Mucosa of stomach (tissue), 1 donor: ENCODE measurements around the gene CLSTN3.

ENCODE experiments used
- H3K27me3 ChIP-seq: one replicate; pipeline ENCODE4 v1.7.0; 2013; ENCODE audit warnings: mild to moderate bottlenecking, low read length; ENCODE audit not compliant: control insufficient read depth, insufficient read depth
- H3K36me3 ChIP-seq: one replicate; pipeline ENCODE4 v1.7.0; 2013; ENCODE audit warnings: low read length; ENCODE audit not compliant: control insufficient read depth, insufficient read depth
- H3K4me1 ChIP-seq: one replicate; pipeline ENCODE4 v1.7.0; 2013; ENCODE audit warnings: mild to moderate bottlenecking, low read length; ENCODE audit not compliant: control insufficient read depth, insufficient read depth
- H3K4me3 ChIP-seq: one replicate; pipeline ENCODE4 v1.7.0; 2013; ENCODE audit warnings: low read length
- H3K9ac ChIP-seq: one replicate; pipeline ENCODE4 v1.7.0; 2013; ENCODE audit warnings: mild to moderate bottlenecking, low read length, moderate library complexity
- H3K9me3 ChIP-seq: one replicate; pipeline ENCODE4 v1.7.0; 2013; ENCODE audit warnings: mild to moderate bottlenecking, low read length, moderate library complexity; ENCODE audit not compliant: control insufficient read depth
- donor health status: Pancreatic carcinoma.

The CLSTN3 gene

GRCh38 chr12:7146228-7146627, 16.1 kb downstream of the CLSTN3 start:
- Histone ChIP-seq H3K9me3 (no peaks in the 10 kb centered on the region), H3K36me3 (peaks cover 3% of the 10 kb centered on the region), H3K4me1 (no peaks in the 10 kb centered on the region), H3K4me3 (no peak overlapping the region), H3K9ac (no peak overlapping the region), H3K27me3 (no peaks in the 10 kb centered on the region)

GRCh38 chr12:7146906-7147305, 16.7 kb downstream of the CLSTN3 start:
- Histone ChIP-seq H3K36me3 (peaks cover 3% of the 10 kb centered on the region), H3K9me3 (no peaks in the 10 kb centered on the region), H3K27me3 (no peaks in the 10 kb centered on the region), H3K4me3 (no peak overlapping the region), H3K4me1 (no peaks in the 10 kb centered on the region), H3K9ac (no peak overlapping the region)

DNA sequence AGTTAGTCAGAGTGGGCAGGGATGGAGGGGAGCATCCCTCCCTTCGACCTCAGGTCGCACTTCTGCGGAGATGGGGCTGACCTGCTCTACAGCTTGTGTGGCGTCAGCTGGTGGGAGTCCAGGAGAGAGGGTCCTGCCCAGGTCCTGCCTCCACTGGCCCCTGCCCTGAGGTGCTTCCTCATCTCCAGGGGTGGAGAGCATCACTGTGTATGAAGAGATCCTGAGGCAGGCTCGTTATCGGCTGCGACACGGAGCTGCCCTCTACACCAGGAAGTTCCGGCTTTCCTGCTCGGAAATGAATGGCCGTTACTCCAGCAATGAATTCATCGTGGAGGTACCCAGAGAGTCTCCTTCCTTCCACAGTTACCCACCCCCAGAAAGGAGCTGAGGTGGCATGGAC, 20.2 kb downstream of the CLSTN3 start:
- Histone ChIP-seq H3K4me3 (no peak overlapping the region), H3K9me3 (no peaks in the 10 kb centered on the region), H3K36me3 (peaks cover 3% of the 10 kb centered on the region), H3K27me3 (no peaks in the 10 kb centered on the region), H3K9ac (no peak overlapping the region), H3K4me1 (no peaks in the 10 kb centered on the region)

DNA sequence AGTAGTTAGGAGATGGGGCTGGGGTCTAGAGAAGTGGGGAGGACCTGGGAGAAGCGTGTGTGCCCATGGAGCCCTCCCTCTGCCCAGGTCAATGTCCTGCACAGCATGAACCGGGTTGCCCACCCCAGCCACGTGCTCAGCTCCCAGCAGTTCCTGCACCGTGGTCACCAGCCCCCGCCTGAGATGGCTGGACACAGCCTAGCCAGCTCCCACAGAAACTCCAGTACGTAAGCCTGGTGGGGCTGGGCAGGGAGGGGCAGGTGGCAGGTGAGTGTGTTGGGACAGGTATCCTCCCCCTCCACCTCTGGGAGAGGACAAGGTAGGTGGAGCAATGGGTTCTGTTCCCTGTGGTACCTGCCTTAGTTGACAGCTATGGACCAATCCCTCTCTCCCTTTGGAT, 20.7 kb downstream of the CLSTN3 start:
- H3K36me3 ChIP-seq, result peaks cover 3% of the 10 kb centered on the region
- H3K9me3 ChIP-seq, result no peaks in the 10 kb centered on the region
- no peak overlapping the region for H3K9ac ChIP-seq
- no peak overlapping the region for H3K4me3 ChIP-seq
- no peaks in the 10 kb centered on the region for H3K4me1 ChIP-seq
- H3K27me3 ChIP-seq, result no peaks in the 10 kb centered on the region

- Histone ChIP-seq H3K4me3 (no peak overlapping the region), H3K9me3 (no peaks in the 10 kb centered on the region), H3K9ac (no peak overlapping the region), H3K36me3 (peaks cover 3% of the 10 kb centered on the region), H3K4me1 (no peaks in the 10 kb centered on the region), H3K27me3 (no peaks in the 10 kb centered on the region)
Measured at GRCh38 chr12:7151532-7151931, 21.4 kb downstream of the CLSTN3 start.

DNA sequence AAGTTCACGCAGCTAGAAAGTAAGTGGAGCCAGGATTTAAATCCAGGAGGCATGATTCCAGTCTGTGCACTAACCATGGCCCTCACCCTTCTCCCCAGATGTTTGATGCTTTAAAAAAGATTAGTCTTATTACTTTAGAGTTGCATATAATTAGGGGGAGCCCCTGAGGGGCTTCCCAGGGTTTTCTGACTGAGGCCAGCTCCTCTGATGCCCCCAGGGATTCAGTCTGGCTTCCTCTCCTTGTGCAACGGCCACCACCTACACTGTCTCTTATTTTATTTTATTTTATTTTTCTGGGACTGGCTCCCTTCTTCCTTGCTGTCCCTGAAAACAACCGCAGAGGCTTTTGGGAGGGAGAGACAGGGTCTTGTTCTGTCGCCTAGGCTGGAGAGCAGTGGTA, 22.6 kb downstream of the CLSTN3 start:
- no peaks in the 10 kb centered on the region for H3K9me3 ChIP-seq
- no peak overlapping the region for H3K9ac ChIP-seq
- no peaks in the 10 kb centered on the region for H3K27me3 ChIP-seq
- peaks cover 11% of the 10 kb centered on the region for H3K36me3 ChIP-seq
- no peak overlapping the region for H3K4me3 ChIP-seq
- H3K4me1 ChIP-seq, result no peaks in the 10 kb centered on the region

GRCh38 chr12:7154042-7154441, 23.9 kb downstream of the CLSTN3 start:
- Histone ChIP-seq H3K27me3 (no peaks in the 10 kb centered on the region), H3K36me3 (peaks cover 11% of the 10 kb centered on the region), H3K4me1 (no peaks in the 10 kb centered on the region), H3K4me3 (no peak overlapping the region), H3K9me3 (no peaks in the 10 kb centered on the region), H3K9ac (no peak overlapping the region)

DNA sequence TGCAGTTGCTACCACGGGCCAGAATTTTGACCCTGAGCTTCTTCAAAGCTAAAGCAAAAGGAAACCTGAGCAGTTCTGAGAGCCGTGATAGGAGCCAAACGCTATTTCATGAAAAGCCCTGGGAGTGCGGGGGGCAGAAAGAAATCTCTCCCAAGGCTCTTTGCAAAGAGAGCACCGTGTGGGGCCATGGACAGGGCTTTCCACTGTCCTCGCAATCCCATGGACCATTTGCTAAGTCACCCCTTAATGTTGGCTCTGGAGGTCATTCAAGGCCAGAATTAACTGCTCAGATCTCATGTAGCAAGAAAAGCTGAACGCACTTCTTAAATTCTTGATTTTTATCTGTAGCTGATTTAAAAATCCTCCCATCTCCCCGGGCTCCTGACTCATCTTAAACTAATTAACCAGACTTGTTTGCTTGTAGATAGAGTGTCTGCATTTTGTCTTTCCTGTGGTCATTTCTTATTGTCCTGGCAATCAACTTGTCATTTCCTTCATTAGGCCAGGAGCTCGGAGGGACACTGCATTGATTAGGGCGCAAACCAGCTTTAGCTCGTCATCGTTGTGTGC, 24.8 kb downstream of the CLSTN3 start:
- Histone ChIP-seq H3K4me1 (no peaks in the 10 kb centered on the region), H3K4me3 (no peak overlapping the region), H3K27me3 (no peaks in the 10 kb centered on the region), H3K9ac (no peak overlapping the region), H3K9me3 (no peaks in the 10 kb centered on the region), H3K36me3 (peaks cover 8% of the 10 kb centered on the region)

DNA sequence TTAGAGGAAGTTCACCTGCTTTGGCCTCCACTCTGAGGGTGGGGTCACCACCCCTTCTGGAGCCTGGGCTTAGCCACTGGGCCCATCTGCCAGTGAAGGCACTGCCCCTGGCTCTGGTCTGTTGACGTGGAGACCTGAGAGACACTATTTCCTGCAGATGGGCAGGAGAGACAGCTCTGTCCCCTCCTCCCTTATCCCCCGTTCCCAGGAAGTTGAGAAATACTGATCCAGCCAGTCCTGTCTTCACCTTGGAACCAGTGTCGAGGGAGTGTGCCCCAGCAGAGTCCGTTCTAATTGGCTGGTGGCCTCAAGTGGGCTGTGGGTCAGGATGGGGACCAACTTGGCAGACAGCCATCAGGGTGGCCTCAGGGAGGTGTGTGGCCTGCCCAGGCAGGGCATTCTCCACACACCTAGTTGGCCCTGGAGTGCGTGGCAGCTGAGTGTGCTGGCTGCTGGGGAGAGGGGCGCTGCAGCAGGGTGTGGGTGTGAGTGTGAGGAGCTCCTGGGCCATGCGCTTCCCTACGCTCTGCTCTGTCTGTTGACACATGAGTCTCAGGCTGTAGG, 25.4 kb downstream of the CLSTN3 start:
- Histone ChIP-seq H3K9me3 (no peaks in the 10 kb centered on the region), H3K9ac (no peak overlapping the region), H3K36me3 (peaks cover 8% of the 10 kb centered on the region), H3K4me1 (no peaks in the 10 kb centered on the region), H3K27me3 (no peaks in the 10 kb centered on the region), H3K4me3 (no peak overlapping the region)

DNA sequence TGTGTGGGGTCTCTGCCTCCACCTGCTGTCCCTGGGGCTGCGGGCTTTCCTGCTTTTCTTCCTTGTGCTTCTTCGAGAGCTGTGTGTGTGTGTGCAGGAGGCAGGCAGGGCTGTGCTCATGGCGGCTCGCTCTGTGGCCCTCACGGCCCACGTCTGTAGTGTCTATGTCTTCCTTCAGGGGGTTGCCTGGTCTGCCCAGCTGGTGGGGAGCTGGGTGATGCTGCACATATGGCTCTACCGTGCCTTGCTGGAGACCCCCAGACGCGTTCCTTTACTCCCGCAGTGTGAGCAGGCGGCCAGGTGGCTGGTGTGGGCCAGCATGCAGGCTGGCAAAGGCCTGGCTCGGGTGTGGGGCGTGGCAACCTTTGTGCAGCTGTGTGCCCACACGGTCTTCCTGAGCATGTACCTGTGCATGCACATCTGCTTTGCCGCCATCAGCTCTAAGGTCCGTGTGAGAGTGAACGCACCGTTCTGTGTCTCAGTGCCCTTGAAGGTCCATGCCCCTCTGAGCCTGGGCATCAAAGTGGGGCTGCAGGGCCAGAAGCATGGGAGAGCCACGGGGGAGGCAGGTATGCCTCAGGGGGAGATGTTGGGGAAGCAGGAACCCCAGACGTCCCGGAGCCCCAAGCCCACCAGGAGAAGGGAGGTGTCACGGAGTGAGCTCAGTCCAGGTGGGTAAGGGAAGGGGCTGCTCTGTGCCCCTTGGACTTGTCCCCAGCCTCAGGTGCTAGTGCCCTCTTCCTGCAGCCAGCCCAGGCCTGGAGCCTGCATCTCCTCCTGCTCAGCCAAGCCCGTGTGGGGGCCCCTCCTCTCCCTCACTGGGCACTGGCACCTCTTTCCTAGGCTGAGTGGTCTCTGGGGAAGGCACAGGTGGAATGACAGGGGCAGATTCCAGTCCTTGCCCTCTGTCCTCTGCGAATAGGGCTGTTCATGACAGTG, 26.4 kb downstream of the CLSTN3 start:
- Histone ChIP-seq H3K4me3 (no peak overlapping the region), H3K36me3 (peaks cover 8% of the 10 kb centered on the region), H3K27me3 (no peaks in the 10 kb centered on the region), H3K9ac (no peak overlapping the region), H3K4me1 (no peaks in the 10 kb centered on the region), H3K9me3 (no peaks in the 10 kb centered on the region)

DNA sequence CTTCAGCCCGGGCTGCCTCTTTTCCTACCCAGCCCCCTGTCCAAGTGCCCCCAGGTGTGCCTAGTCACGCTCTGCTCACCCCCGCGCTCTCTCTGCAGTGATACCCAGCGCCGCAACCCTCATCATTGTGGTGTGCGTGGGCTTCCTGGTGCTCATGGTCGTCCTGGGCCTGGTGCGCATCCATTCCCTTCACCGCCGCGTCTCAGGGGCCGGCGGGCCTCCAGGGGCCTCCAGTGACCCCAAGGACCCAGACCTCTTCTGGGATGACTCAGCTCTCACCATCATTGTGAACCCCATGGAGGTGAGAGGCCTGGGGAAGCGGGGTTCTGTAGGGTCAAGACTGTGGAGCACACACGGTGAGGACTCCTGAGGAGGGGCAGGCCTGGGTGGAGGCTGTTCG, 27.2 kb downstream of the CLSTN3 start:
- H3K4me1 ChIP-seq, result no peaks in the 10 kb centered on the region
- H3K27me3 ChIP-seq, result no peaks in the 10 kb centered on the region
- peaks cover 8% of the 10 kb centered on the region for H3K36me3 ChIP-seq
- no peak overlapping the region for H3K9ac ChIP-seq
- H3K4me3 ChIP-seq, result no peak overlapping the region
- H3K9me3 ChIP-seq, result no peaks in the 10 kb centered on the region
